ENCODE measurements around the gene PTPRK. TPM values are rescaled to one million over a fixed set of nuclear protein-coding genes. Genes with fewer than 3 reads are reported as not detected.
"Not testable (repeated sequence)": the region's sequence is repeated elsewhere in the genome, so short reads cannot be mapped to it uniquely, and the experiment has no call there.

PTPRK gene
- total RNA-seq, 1 experiment from 2014 or later: 94.4 TPM

- Histone ChIP-seq H3K4me3 (ENCODE audit: low read depth, low read length) (no peak overlapping the region), H3K9me3 (peaks cover 12% of the 10 kb centered on the region), H3K27me3 (replicated peaks; ENCODE audit: control insufficient read depth, insufficient read depth, low read length) (no peaks in the 10 kb centered on the region), H3K36me3 (ENCODE audit: control insufficient read depth, insufficient read depth, low read length) (no peaks in the 10 kb centered on the region), H3K4me1 (no peaks in the 10 kb centered on the region)
- Mint-ChIP-seq H3K27ac (ENCODE audit: unreplicated experiment) (no peak overlapping the region), H3K4me3 (ENCODE audit: unreplicated experiment) (no peak overlapping the region), H3K4me1 (ENCODE audit: low read depth, unreplicated experiment) (no peaks in the 10 kb centered on the region), H3K27me3 (ENCODE audit: insufficient read depth, unreplicated experiment) (no peaks in the 10 kb centered on the region), H3K9me3 (ENCODE audit: unreplicated experiment) (peaks cover 21% of the 10 kb centered on the region), H3K36me3 (ENCODE audit: insufficient read depth, unreplicated experiment) (no peaks in the 10 kb centered on the region)
- ChIA-PET CTCF (no interaction called here), POLR2A (no interaction called here)
- intact Hi-C loops (cut with micrococcal nuclease; ENCODE audit: unreplicated experiment): no loop called here
- DNase-seq: no peak
- TF ChIP-seq CTCF (IDR thresholded peaks at IDR 0.05; ENCODE audit: insufficient read depth in 1 of 2, low read depth in 1 of 2, low read length in 1 of 2, severe bottlenecking in 1 of 2, unreplicated experiment in 1 of 2): no peak
- BruUV-seq (replicated peaks): no TSS peak
Measured at GRCh38 chr6:127933137-127933536, 587.3 kb downstream of the PTPRK start.

DNA sequence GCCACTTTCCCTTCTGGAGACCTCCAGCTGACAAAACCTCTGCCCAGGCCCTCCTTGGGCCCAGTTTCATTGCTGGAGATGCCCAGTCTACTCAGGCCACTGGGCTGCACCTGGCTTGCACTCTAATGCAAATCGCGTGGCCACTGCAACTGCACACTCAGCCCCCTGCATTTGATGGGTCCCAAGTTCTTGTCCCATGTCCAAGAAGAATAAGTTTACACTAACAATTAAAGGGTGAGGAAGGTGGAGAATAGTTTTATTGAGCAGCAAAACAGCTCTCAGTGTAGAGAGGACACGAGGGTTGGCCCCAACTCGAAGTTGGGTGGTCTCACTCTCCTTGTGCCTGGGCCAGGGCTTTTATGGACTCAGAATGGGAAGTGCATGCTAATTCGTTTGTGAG lies 587.7 kb downstream of the PTPRK start:
- BruUV-seq (replicated peaks): no TSS peak
- no peaks in the 10 kb centered on the region for H3K36me3 ChIP-seq (ENCODE audit: control insufficient read depth, insufficient read depth, low read length)
- no peak overlapping the region for H3K27ac Mint-ChIP-seq (ENCODE audit: unreplicated experiment)
- H3K27me3 Mint-ChIP-seq (ENCODE audit: insufficient read depth, unreplicated experiment): no peaks in the 10 kb centered on the region
- intact Hi-C loops (cut with micrococcal nuclease; ENCODE audit: unreplicated experiment): no loop called here
- TF ChIP-seq CTCF (IDR thresholded peaks at IDR 0.05; ENCODE audit: insufficient read depth in 1 of 2, low read depth in 1 of 2, low read length in 1 of 2, severe bottlenecking in 1 of 2, unreplicated experiment in 1 of 2): no peak
- no peak for DNase-seq
- POLR2A ChIA-PET: no interaction called here
- H3K27me3 ChIP-seq (replicated peaks; ENCODE audit: control insufficient read depth, insufficient read depth, low read length): no peaks in the 10 kb centered on the region
- CTCF ChIA-PET: no interaction called here
- H3K4me1 Mint-ChIP-seq (ENCODE audit: low read depth, unreplicated experiment): no peaks in the 10 kb centered on the region
- H3K4me3 Mint-ChIP-seq (ENCODE audit: unreplicated experiment): no peak overlapping the region
- no peaks in the 10 kb centered on the region for H3K4me1 ChIP-seq
- peaks cover 22% of the 10 kb centered on the region for H3K9me3 Mint-ChIP-seq (ENCODE audit: unreplicated experiment)
- peaks cover 12% of the 10 kb centered on the region for H3K9me3 ChIP-seq
- no peak overlapping the region for H3K4me3 ChIP-seq (ENCODE audit: low read depth, low read length)
- no peaks in the 10 kb centered on the region for H3K36me3 Mint-ChIP-seq (ENCODE audit: insufficient read depth, unreplicated experiment)

- H3K9me3 Mint-ChIP-seq (ENCODE audit: unreplicated experiment): peaks cover 29% of the 10 kb centered on the region
- H3K36me3 Mint-ChIP-seq (ENCODE audit: insufficient read depth, unreplicated experiment); POLR2A ChIA-PET; BruUV-seq (replicated peaks); intact Hi-C loops (cut with micrococcal nuclease; ENCODE audit: unreplicated experiment); H3K4me3 Mint-ChIP-seq (ENCODE audit: unreplicated experiment); H3K27ac Mint-ChIP-seq (ENCODE audit: unreplicated experiment); H3K9me3 ChIP-seq; H3K4me1 Mint-ChIP-seq (ENCODE audit: low read depth, unreplicated experiment); H3K27me3 Mint-ChIP-seq (ENCODE audit: insufficient read depth, unreplicated experiment); H3K4me1 ChIP-seq; H3K27me3 ChIP-seq (replicated peaks; ENCODE audit: control insufficient read depth, insufficient read depth, low read length); DNase-seq; H3K4me3 ChIP-seq (ENCODE audit: low read depth, low read length); H3K36me3 ChIP-seq (ENCODE audit: control insufficient read depth, insufficient read depth, low read length); CTCF ChIA-PET: not testable (repeated sequence)
Measured at GRCh38 chr6:127926441-127926840, 594.0 kb downstream of the PTPRK start.

DNA sequence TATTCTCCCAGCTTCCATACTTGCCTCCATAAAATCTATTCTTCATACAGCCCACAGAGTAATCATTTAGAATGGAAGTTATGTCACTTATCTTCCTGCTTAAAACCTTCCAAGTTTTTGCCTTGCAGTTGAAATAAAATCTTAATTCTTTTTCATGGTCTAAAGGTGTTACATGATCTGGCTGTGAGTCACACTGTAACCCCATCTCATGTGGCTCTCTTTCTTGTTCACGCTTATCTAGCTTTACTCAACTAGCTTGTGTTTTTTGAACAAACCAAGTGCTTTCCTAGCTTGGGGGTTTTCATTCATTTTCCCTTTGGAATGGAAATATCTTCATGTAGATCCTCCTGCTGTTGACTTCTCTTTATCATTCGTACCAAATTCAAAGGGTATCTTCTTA lies 596.0 kb downstream of the PTPRK start:
- DNase-seq: no peak
- POLR2A ChIA-PET: no interaction called here
- TF ChIP-seq CTCF (IDR thresholded peaks at IDR 0.05; ENCODE audit: insufficient read depth in 1 of 2, low read depth in 1 of 2, low read length in 1 of 2, severe bottlenecking in 1 of 2, unreplicated experiment in 1 of 2): no peak
- Mint-ChIP-seq H3K4me3 (ENCODE audit: unreplicated experiment) (no peak overlapping the region), H3K4me1 (ENCODE audit: low read depth, unreplicated experiment) (no peaks in the 10 kb centered on the region), H3K9me3 (ENCODE audit: unreplicated experiment) (peaks cover 29% of the 10 kb centered on the region), H3K27ac (ENCODE audit: unreplicated experiment) (no peak overlapping the region), H3K27me3 (ENCODE audit: insufficient read depth, unreplicated experiment) (no peaks in the 10 kb centered on the region), H3K36me3 (ENCODE audit: insufficient read depth, unreplicated experiment) (no peaks in the 10 kb centered on the region)
- intact Hi-C loops (cut with micrococcal nuclease; ENCODE audit: unreplicated experiment): no loop called here
- Histone ChIP-seq H3K9me3 (no peaks in the 10 kb centered on the region), H3K4me3 (ENCODE audit: low read depth, low read length) (no peak overlapping the region), H3K4me1 (no peaks in the 10 kb centered on the region), H3K27me3 (replicated peaks; ENCODE audit: control insufficient read depth, insufficient read depth, low read length) (no peaks in the 10 kb centered on the region), H3K36me3 (ENCODE audit: control insufficient read depth, insufficient read depth, low read length) (no peaks in the 10 kb centered on the region)
- CTCF ChIA-PET: no interaction called here
- BruUV-seq (replicated peaks): no TSS peak

Data from Caco-2 (cell line).